ENCODE results near the gene ARG2.

ARG2 gene

DNA sequence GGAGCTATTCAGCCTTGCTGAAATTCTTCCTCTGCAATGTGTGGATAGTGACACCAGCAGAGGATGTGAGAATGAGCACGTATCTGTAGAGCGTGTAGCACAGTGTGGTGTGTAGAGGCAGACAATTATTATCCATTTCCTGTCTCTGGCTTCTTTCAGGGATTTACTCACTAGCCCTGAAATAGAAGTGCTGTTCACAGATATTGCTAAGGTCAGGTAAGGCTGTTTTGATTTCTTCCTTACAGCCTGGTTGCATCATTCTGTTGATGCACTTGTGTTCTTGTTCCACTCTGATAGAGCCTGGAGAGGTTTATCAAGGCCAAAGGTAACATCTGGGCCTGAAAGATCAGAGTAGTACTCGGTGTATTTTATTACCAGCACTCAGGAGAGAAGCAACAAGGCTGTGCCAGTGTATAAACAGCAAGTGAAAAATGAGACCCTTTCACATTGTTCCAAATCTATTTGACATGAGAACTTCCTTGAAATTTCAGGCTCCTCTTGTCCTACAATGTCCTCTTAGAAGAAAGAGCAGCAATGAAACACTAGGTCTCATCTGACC lies 16.7 kb downstream of the ARG2 start:
- TF ChIP-seq, protein P1, sequence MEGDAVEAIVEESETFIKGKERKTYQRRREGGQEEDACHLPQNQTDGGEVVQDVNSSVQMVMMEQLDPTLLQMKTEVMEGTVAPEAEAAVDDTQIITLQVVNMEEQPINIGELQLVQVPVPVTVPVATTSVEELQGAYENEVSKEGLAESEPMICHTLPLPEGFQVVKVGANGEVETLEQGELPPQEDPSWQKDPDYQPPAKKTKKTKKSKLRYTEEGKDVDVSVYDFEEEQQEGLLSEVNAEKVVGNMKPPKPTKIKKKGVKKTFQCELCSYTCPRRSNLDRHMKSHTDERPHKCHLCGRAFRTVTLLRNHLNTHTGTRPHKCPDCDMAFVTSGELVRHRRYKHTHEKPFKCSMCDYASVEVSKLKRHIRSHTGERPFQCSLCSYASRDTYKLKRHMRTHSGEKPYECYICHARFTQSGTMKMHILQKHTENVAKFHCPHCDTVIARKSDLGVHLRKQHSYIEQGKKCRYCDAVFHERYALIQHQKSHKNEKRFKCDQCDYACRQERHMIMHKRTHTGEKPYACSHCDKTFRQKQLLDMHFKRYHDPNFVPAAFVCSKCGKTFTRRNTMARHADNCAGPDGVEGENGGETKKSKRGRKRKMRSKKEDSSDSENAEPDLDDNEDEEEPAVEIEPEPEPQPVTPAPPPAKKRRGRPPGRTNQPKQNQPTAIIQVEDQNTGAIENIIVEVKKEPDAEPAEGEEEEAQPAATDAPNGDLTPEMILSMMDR (IDR thresholded peaks at IDR 0.05; ENCODE audit: insufficient read depth, low read depth, low read length, missing control alignments) = no peak
- H3K4me3 ChIP-seq (ENCODE audit: low read length) = no peak overlapping the region
- peak; percentile 58 for DNase-seq (ENCODE audit: low read depth)

DNA sequence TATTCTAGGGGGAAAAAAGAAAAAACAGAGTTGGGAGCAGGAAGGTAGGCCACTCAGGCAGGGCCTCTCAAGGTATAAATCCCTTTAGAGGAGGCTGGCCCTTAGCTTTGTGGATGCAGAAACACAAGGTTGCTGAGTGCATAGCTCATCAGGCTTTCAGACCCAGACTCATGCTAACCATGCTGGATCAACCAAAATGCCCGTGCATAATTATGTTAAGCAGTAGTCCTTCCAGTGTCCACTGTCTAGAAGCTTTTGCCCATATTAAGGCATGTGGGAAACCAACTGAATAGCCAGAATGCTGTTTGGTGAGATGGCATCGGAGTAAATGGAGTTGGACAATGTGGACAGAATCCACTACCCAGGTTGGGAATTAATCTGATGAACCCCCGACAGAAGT lies 18.9 kb downstream of the ARG2 start:
- no peak overlapping the region for H3K4me3 ChIP-seq (ENCODE audit: low read length)
- no peak for DNase-seq (ENCODE audit: low read depth)
- TF ChIP-seq, protein P1 (IDR thresholded peaks at IDR 0.05; ENCODE audit: insufficient read depth, low read depth, low read length, missing control alignments) = no peak

DNA sequence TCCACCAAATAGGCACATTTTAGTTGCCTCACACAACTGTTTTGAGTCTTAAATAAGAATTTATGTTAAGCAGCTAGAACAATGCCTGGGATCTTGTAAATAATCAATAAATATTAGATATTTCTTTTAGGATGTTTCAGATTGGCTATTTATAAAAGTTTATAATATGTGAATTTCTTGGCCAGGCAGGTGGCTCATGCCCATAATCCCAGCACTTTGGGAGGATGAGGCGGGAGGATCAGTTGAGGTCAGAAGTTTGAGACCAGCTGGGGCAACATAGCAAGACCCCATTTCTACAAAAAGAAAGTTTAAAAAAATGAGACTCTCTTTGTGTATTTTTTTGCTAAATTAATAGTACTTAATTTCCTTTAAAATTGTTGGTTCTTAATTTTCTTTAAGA lies 21.8 kb downstream of the ARG2 start:
- H3K4me3 ChIP-seq (ENCODE audit: low read length) = no peak overlapping the region
- DNase-seq (ENCODE audit: low read depth) = no peak
- TF ChIP-seq, protein P1 (IDR thresholded peaks at IDR 0.05; ENCODE audit: insufficient read depth, low read depth, low read length, missing control alignments) = no peak

DNA sequence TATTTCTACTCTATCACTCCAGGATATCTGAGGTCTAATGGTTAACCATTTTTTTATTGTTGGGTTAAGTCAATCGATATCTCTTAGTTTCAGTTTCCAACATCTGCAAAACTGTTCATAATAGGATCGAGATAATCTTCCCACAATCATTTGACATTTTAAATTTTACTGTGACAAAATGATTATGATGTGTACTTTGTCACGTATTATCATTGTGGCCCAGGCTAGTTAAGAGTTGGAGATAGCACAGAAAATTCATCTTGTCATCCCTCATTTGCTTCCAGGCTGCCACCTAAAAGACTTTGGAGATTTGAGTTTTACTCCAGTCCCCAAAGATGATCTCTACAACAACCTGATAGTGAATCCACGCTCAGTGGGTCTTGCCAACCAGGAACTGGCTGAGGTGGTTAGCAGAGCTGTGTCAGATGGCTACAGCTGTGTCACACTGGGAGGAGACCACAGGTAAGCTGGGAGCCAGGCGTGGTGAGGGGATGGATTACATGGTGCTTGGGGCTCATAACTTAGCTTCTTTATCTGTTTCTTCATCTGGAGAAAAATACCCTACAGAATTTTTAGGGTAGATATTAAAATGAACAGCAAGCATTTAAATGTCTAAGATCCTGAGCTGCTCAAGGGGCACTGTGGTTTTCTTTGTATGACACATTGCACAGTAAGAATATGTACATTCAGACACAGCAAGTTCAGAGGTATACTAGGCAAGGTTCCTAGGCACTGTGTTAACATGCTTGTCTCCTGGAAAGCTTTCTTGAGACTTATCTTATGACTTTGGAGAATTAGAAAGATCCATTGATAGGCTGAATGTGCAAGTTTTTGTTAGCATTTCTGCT lies 22.4 kb downstream of the ARG2 start:
- TF ChIP-seq, protein P1 (IDR thresholded peaks at IDR 0.05; ENCODE audit: insufficient read depth, low read depth, low read length, missing control alignments) = no peak
- no peak for DNase-seq (ENCODE audit: low read depth)
- H3K4me3 ChIP-seq (ENCODE audit: low read length) = no peak overlapping the region

DNA sequence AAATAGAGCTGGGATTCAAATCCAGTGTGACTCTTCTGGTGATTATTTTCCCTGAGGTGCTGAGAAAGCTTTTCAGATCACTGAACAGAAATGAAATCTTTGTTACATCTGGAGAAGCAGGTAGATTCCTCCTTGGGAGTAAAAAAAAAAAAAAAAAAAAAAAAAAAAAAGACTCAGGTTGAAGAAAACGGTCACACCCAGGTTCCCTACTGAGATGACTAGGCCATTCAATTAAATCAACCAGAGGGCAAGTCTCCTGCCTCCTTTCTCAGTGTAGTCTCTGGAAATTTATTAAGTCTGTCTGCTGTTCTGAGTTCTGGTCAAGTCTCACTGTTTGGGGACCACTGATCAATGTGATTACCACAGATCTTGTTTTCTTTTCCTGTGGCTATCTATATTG lies 24.0 kb downstream of the ARG2 start:
- peak; percentile 18 for DNase-seq (ENCODE audit: low read depth)
- no peak overlapping the region for H3K4me3 ChIP-seq (ENCODE audit: low read length)
- TF ChIP-seq, protein P1 (IDR thresholded peaks at IDR 0.05; ENCODE audit: insufficient read depth, low read depth, low read length, missing control alignments) = no peak

DNA sequence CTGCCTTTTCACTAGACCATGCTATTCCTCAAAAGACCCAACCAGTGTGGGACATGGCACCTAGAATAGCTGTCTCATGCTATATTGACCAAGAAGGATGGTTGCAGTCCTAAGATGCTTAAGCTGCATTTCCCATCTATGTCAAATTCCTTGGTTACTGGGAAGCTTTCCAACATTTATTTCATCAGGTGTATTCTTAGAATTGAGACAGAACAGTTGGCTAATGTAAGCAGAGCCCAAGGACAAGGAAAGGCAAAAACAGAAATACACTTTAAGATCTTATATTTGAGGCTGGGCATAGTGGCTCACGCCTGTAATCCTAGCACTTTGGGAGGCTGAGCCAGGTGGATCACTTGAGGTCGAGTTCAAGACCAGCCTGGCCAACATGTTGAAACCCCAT lies 24.7 kb downstream of the ARG2 start:
- no peak overlapping the region for H3K4me3 ChIP-seq (ENCODE audit: low read length)
- no peak for DNase-seq (ENCODE audit: low read depth)
- TF ChIP-seq, protein P1 (IDR thresholded peaks at IDR 0.05; ENCODE audit: insufficient read depth, low read depth, low read length, missing control alignments) = no peak
